HCT116 (cell line): ENCODE data around the gene BCL11B. TPM values are rescaled to one million over a fixed set of nuclear protein-coding genes. Genes with fewer than 3 reads are reported as not detected.

Experiments used
- ATAC-seq: fragments of 200-7000 bp; cut with Tn5 transposase; 2 replicates; pipeline ENCODE4 v1.9.1; 2020; ENCODE audit warnings: mild to moderate bottlenecking, moderate library complexity
- BruUV-seq: library from RNA; stranded (reverse); fragments of 400-500 nt; replicated peaks from 2 replicates; lab custom pipeline; 2021; lab: Mats Ljungman, UMichigan
- CTCF ChIA-PET: fragments of 300-600 bp; sonication (Branson Sonifier 250); formaldehyde crosslinking; loops from one replicate; lab custom pipeline; 2021; ENCODE audit warnings: antibody characterized with exemption; lab: Charles Lee
- POLR2A ChIA-PET: fragments of 300-600, 350-600 bp; sonication (Branson Sonifier 250); formaldehyde crosslinking; loops from one replicate; lab custom pipeline; 2021; ENCODE audit warnings: antibody characterized with exemption; lab: Charles Lee
- RAD21 ChIA-PET, 2 experiments: fragments of 300-600 bp; sonication (Branson Sonifier 250); formaldehyde crosslinking; loops; one replicate each; lab custom pipeline; 2023; ENCODE audit warnings: low total read pairs in 2 of 2; ENCODE audit not compliant: uncharacterized antibody in 2 of 2, unreplicated experiment in 2 of 2, low non-redundant PET in 1 of 2; lab: Charles Lee
- DNase-seq: peaks from one replicate; pipeline ENCODE4 v3.0.0-alpha.2; 2010; ENCODE audit warnings: low read depth, low spot score
- H2AFZ ChIP-seq: fragments of 200-600 bp; shearing (Covaris generic), sonication (generic); 2 replicates; pipeline ENCODE4 v1.6.1; 2017; ENCODE audit warnings: low read depth, mixed run types, mixed read lengths, antibody characterized with exemption, low read length; ENCODE audit not compliant: poor library complexity, severe bottlenecking
- H3K27ac ChIP-seq: 2 replicates; pipeline ENCODE4 v1.5.1; 2012; ENCODE audit warnings: low read depth, low read length
- H3K27me3 ChIP-seq: fragments of 200-600 bp; sonication (generic); 2 replicates; pipeline ENCODE4 v1.6.1; 2016; ENCODE audit warnings: mixed run types, low read length, mixed read lengths; ENCODE audit not compliant: insufficient read depth
- H3K36me3 ChIP-seq, 2 experiments: fragments of 200-500 bp in 1 of 2; fragments of 200-600 bp in 1 of 2; sonication (Bioruptor generic) in 1 of 2; sonication (generic) in 1 of 2; 2 replicates each; pipeline versions ENCODE4 v1.5.1 to v1.6.1; 2014 to 2016; ENCODE audit warnings: low read length in 2 of 2, inconsistent platforms in 1 of 2, mixed read lengths in 1 of 2, mixed run types in 1 of 2; ENCODE audit not compliant: insufficient read depth in 2 of 2, control insufficient read depth in 1 of 2
- H3K4me1 ChIP-seq, 2 experiments: fragments of 200-600 bp in 1 of 2; sonication (generic) in 1 of 2; 2 replicates each; pipeline versions ENCODE4 v1.5.1 to v1.6.1; 2012 to 2017; ENCODE audit warnings: low read length in 2 of 2, inconsistent platforms in 1 of 2, mild to moderate bottlenecking in 1 of 2, mixed read lengths in 1 of 2, mixed run types in 1 of 2, moderate library complexity in 1 of 2; ENCODE audit not compliant: insufficient read depth in 2 of 2, control insufficient read depth in 1 of 2
- H3K4me2 ChIP-seq: fragments of 200-600 bp; sonication (generic); 2 replicates; pipeline ENCODE4 v1.6.1; 2017; ENCODE audit warnings: mixed run types, low read length, mixed read lengths
- H3K4me3 ChIP-seq, 2 experiments: fragments of 200-600 bp in 1 of 2; sonication (generic) in 1 of 2; replicated peaks in 1 of 2; 2 replicates each; pipeline ENCODE4 v1.5.1; 2011 to 2016; ENCODE audit warnings: low read length in 2 of 2, control low read depth in 1 of 2, low read depth in 1 of 2, mild to moderate bottlenecking in 1 of 2, mixed read lengths in 1 of 2, mixed run types in 1 of 2
- H3K79me2 ChIP-seq: fragments of 200-600 bp; sonication (generic); 2 replicates; pipeline ENCODE4 v1.6.1; 2017; ENCODE audit warnings: mild to moderate bottlenecking, mixed run types, low read length, moderate library complexity, mixed read lengths; ENCODE audit not compliant: insufficient read depth
- H3K9ac ChIP-seq: fragments of 200-600 bp; sonication (generic); 2 replicates; pipeline ENCODE4 v1.6.1; 2016; ENCODE audit warnings: low read length, mixed read lengths
- H3K9me2 ChIP-seq: fragments of 200-600 bp; sonication (generic), shearing (Covaris generic); 2 replicates; pipeline ENCODE4 v1.6.1; 2017; ENCODE audit warnings: mixed run types, mild to moderate bottlenecking, moderate library complexity; ENCODE audit not compliant: insufficient read depth
- H3K9me3 ChIP-seq, 2 experiments: fragments of 200-500 bp in 1 of 2; fragments of 200-600 bp in 1 of 2; sonication (Bioruptor generic) in 1 of 2; sonication (generic) in 1 of 2; 2 replicates each; pipeline ENCODE4 v1.6.1; 2014 to 2017; ENCODE audit warnings: low read length in 2 of 2, mixed read lengths in 2 of 2, inconsistent platforms in 1 of 2, low read depth in 1 of 2, mild to moderate bottlenecking in 1 of 2, mixed run types in 1 of 2, moderate library complexity in 1 of 2; ENCODE audit not compliant: control insufficient read depth in 1 of 2, insufficient read depth in 1 of 2
- H4K20me1 ChIP-seq: fragments of 200-600 bp; sonication (generic), shearing (Covaris generic); 2 replicates; pipeline ENCODE4 v1.6.1; 2017; ENCODE audit warnings: mixed run types, mild to moderate bottlenecking, moderate library complexity; ENCODE audit not compliant: insufficient read depth
- CBX3 ChIP-seq: IDR thresholded peaks from 2 replicates; pipeline ENCODE4 v1.6.1; 2012; ENCODE audit warnings: low read depth
- CTCF ChIP-seq, 3 experiments: fragments of 200-600 bp in 1 of 3; sonication (generic) in 1 of 3; IDR thresholded peaks in 2 of 3; conservative IDR thresholded peaks in 1 of 3; 2 replicates each; pipeline ENCODE4 v1.5.1; 2012 to 2017; ENCODE audit warnings: low read depth in 2 of 3, low read length in 2 of 3, antibody characterized with exemption in 1 of 3, borderline replicate concordance in 1 of 3, control low read depth in 1 of 3, mild to moderate bottlenecking in 1 of 3, mixed read lengths in 1 of 3, mixed run types in 1 of 3, moderate library complexity in 1 of 3; ENCODE audit not compliant: insufficient read depth in 1 of 3
- EZH2 ChIP-seq: fragments of 200-600 bp; sonication (generic); IDR thresholded peaks from 2 replicates; pipeline ENCODE4 v1.6.1; 2017; ENCODE audit warnings: antibody characterized with exemption, mixed run types
- JUND ChIP-seq: IDR thresholded peaks from 2 replicates; pipeline ENCODE4 v1.6.1; 2012
- POLR2A ChIP-seq: IDR thresholded peaks from 2 replicates; pipeline ENCODE4 v1.7.0; 2011; ENCODE audit warnings: borderline replicate concordance; ENCODE audit not compliant: insufficient read depth, insufficient read length; ENCODE audit errors: extremely low read depth
- POLR2AphosphoS5 ChIP-seq: IDR thresholded peaks from 2 replicates; pipeline ENCODE4 v1.6.1; 2011; ENCODE audit warnings: mild to moderate bottlenecking, low read depth, low read length, moderate library complexity
- RAD21 ChIP-seq: IDR thresholded peaks from 2 replicates; pipeline ENCODE4 v1.6.1; 2012; ENCODE audit warnings: low read depth, mild to moderate bottlenecking
- SP1 ChIP-seq: IDR thresholded peaks from 2 replicates; pipeline ENCODE4 v1.6.1; 2012; ENCODE audit warnings: low read depth
- SRF ChIP-seq: IDR thresholded peaks from 2 replicates; pipeline ENCODE4 v1.6.1; 2012; ENCODE audit warnings: low read depth
- TCF7L2 ChIP-seq: IDR thresholded peaks from 2 replicates; pipeline ENCODE4 v1.7.0; 2011; ENCODE audit warnings: borderline replicate concordance, inconsistent platforms; ENCODE audit not compliant: insufficient read depth, insufficient read length; ENCODE audit errors: extremely low read depth
- intact Hi-C: fragments of 100-400 bp; cut with micrococcal nuclease; formaldehyde crosslinking; loops from 2 replicates; pipeline ENCODE4 v1.10.0; 2022
- total RNA-seq: library from RNA; stranded (reverse); gene quantifications from one replicate; pipeline ENCODE4 v1.2.1, GENCODE V29; 2021; ENCODE audit not compliant: unreplicated experiment

Gene BCL11B
- total RNA-seq, 1 experiment from 2014 or later = 1.1 TPM

- Histone ChIP-seq H3K9ac (no peak overlapping the region), H4K20me1 (no peaks in the 10 kb centered on the region), H3K4me1 (peaks cover 0 to 8% of the 10 kb centered on the region in 2 experiments; a peak in 3 of 4 replicates), H3K27me3 (no peaks in the 10 kb centered on the region), H3K4me2 (peak overlapping the region; percentile 73), H3K9me2 (no peaks in the 10 kb centered on the region), H3K79me2 (no peaks in the 10 kb centered on the region), H3K36me3 (no peaks in the 10 kb centered on the region), H2AFZ (peak overlapping the region; percentile 95), H3K9me3 (no peaks in the 10 kb centered on the region), H3K27ac (no peak overlapping the region), H3K4me3 (peak overlapping the region; percentile 12 to 35)
- BruUV-seq = no TSS peak
- DNase-seq (peak; percentile 63), ATAC-seq (peak; percentile 94)
- TF ChIP-seq JUND = no peak
- no peak for TF ChIP-seq TCF7L2
- no peak for TF ChIP-seq POLR2A
- TF ChIP-seq RAD21 = 0 out of 2 replicates have a peak, but pooled peaks have one; percentile 5
- 0 out of 2 replicates have a peak, but pooled peaks have one; percentile 9 for TF ChIP-seq SP1
- no peak for TF ChIP-seq SRF
- TF ChIP-seq EZH2 = no peak
- peak; percentile 57 for TF ChIP-seq POLR2AphosphoS5
- peak; percentile 92 for TF ChIP-seq CBX3
- peak; percentile 34 to 82 (median 77); a peak in 4 of 6 replicates for TF ChIP-seq CTCF (IDR thresholded peaks at IDR 0.05 in 2 of 3, conservative IDR thresholded peaks at IDR 0.05 in 1 of 3; ENCODE audit: borderline replicate concordance in 1 of 3, insufficient read depth in 1 of 3, low read depth in 2 of 3, low read length in 2 of 3)
- ChIA-PET CTCF (interaction anchor here (0.6 to 2.7 kb wide), 4 partner anchors 19 to 387 kb away, joined by 3 to 16 read pairs (median 4); partner anchors contain the start of gene CYP46A1), POLR2A (no interaction called here), RAD21 (no interaction called here)
- intact Hi-C loops = no loop called here
Measured at GRCh38 chr14:99296517-99296916, 24.5 kb upstream of the BCL11B start.
